GM12865 (cell line): ENCODE measurements around the gene CNGB1.

Experiments
- DNase-seq: peaks from one replicate; pipeline ENCODE4 v3.0.0; 2010; ENCODE audit warnings: low read depth
- H3K4me3 ChIP-seq: 2 replicates; pipeline ENCODE4 v1.5.1; 2011; ENCODE audit warnings: mild to moderate bottlenecking, low read depth, low read length, control low read depth
- TF ChIP-seq, protein P1 (sequence below): IDR thresholded peaks from 2 replicates; pipeline ENCODE4 v1.5.1; 2011; ENCODE audit warnings: low read length, control low read depth, low read depth, inconsistent platforms; ENCODE audit not compliant: insufficient read depth; ENCODE audit errors: missing control alignments

Gene CNGB1

DNA sequence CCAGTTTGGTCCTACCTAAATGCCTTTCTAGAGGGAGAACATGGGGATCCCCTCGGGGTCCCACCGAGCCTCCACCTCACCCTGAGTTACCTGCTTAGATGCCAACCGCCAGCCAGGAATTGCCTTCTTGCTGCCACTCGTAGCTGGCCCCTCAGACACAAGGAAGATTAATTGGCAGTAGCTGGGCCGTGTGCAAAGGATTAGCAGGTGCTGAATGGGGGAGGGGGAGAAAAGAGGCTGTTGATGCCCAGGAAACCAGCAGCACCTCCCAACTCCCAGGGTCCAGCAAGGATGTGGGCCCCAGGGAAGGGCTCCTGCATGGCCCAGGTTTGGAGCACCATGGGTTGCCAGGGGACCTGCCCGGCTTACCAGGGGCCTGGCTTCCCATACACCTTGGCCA lies at the start of gene CNGB1:
Gene CNGB1, minus strand, starts transcription at position 159 of the 400 bp plus-strand sequence. CDS start 3,842 bp downstream, outside the sequence.
- DNase-seq: no peak
- TF ChIP-seq, protein P1, sequence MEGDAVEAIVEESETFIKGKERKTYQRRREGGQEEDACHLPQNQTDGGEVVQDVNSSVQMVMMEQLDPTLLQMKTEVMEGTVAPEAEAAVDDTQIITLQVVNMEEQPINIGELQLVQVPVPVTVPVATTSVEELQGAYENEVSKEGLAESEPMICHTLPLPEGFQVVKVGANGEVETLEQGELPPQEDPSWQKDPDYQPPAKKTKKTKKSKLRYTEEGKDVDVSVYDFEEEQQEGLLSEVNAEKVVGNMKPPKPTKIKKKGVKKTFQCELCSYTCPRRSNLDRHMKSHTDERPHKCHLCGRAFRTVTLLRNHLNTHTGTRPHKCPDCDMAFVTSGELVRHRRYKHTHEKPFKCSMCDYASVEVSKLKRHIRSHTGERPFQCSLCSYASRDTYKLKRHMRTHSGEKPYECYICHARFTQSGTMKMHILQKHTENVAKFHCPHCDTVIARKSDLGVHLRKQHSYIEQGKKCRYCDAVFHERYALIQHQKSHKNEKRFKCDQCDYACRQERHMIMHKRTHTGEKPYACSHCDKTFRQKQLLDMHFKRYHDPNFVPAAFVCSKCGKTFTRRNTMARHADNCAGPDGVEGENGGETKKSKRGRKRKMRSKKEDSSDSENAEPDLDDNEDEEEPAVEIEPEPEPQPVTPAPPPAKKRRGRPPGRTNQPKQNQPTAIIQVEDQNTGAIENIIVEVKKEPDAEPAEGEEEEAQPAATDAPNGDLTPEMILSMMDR: no peak
- no peak within 1 kb of the TSS for H3K4me3 ChIP-seq

DNA sequence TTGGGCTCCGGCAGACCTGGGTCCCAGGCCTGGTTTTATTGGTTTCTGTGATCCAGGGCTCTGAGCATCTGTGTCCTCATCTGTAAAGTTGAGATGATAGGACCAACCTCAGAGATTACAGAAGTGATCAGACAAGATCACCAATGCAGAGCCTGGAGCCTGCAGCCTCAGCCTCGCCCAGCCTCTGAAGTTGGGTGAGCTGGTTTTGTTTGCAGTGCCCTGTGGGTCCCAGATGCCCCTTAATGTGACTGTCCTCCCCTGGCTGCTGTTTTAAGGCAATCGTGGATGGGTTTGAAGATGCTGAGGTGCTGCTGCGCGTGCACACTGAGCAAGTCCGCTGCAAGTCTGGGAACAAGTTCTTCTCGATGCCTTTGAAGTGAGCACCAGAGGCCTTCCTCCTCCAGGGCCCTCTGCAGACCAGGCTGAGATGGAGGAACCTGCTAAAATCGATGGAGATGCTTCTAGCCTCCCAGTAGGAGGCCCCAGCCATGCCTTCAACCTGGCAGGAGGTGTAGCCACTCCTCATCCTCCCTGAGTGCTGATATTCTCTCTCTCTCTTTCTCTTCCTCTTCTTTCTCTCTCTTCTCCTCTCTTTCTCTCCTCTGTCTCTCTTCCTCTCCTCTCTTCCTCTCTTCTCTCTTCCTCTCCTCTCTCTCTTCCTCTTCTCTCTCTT lies 49.1 kb upstream of the CNGB1 start:
- TF ChIP-seq, protein P1: no peak
- no peak overlapping the region for H3K4me3 ChIP-seq
- no peak for DNase-seq

DNA sequence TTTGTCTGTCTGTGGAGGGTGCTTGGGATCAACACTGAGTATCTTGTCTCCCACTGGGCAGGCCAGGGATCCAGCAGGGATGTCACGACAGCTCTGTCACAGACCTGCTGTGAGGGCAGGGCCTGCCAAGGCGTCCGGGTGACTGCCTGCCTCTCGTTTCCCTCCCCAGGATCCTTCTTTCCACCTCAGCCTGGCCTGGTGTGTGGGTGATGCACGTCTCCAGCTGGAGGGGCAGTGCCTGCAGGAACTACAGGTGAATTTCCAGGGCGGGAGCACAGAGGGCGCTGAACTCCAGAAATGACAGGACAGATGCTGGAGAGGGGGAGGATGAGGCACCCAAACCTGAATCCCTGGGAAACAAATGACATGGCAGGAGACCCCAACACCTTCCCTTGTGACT lies 47.9 kb upstream of the CNGB1 start:
- no peak overlapping the region for H3K4me3 ChIP-seq
- TF ChIP-seq, protein P1: no peak
- no peak for DNase-seq

DNA sequence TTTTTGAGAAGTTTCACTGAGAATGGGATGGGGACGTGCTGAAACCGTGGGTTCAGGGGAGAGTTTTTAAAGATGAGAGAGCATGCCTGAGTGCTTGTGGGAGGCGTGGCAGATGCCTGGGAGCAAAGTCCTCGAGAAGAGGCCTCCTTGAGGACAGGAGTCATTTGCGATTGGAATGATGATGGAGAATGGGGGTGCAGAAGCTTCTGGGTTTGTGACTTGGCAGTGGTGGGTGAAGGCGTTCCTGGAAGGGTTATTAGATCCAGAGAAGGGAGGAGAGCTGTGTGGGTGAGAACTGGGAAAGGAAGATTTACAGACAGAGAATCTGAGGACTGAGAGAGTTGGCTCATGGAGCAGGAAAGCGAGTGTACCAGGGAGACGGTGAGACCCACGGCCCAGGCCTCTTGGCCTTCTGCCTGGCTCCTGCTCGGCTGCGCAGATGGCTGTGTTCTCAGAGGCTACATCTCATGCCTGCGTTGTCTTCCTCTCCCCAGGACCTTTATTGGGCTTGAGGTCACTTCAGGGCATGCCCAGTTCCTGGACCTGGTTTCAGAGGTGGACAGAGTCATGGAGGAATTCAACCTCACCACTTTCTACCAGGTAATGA lies 46.0 kb upstream of the CNGB1 start:
- H3K4me3 ChIP-seq: no peak overlapping the region
- DNase-seq: no peak
- TF ChIP-seq, protein P1: no peak

DNA sequence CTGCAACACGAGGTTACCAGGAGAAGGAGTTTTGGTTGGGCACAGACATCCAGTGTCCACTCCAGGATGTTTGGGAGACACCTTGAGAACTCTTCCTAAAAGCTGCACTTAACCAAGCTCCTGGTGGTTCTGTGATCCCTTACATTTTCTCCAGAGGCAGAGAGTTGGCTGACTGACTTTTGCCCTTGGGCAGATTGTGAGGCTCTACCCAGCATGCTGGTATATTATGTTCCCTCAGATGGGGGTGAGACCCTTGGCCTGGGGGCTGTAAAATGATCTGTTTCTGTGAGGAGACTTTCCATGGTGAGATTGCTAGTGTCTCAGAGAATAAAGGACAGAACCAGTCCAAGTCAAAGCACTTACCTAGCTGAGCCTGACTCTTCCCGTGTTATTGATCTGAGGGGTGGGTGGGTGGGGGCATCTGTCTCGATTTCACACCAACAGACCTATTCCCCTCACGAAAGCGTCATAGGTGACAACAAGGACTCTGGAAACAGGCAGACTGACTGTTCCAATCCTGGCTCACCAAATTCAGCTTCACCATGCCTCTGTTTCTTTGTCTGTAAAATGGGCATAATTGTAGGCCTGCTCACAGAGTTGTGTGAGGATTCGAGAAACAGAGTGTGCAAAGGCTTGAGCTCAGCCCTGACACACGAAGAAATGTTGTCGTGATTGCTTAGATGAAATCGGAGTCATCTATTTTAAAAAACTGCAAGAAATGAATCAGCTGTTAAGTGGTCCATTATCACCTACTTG lies 42.5 kb upstream of the CNGB1 start:
- no peak for DNase-seq
- TF ChIP-seq, protein P1: no peak
- no peak overlapping the region for H3K4me3 ChIP-seq

DNA sequence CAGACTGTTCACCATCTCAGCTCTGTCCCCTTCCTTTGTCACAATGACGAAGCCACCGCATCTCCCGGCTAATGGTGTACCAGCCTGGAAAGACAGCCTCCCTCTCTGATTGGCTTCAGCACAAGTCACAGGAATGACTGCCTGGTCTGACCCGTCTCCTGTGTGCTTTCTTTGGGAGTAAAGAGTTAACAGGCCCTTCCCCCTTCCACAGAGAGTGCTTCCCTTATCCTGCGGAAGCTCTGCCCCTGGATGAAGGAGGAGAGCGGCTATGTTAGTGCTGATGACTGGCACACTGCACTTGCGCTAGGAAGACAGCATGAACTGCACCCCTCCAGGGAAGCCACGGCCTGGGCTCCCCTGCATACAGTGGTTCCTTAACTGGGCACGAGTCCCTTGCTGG lies 41.6 kb upstream of the CNGB1 start:
- TF ChIP-seq, protein P1: no peak
- no peak overlapping the region for H3K4me3 ChIP-seq
- no peak for DNase-seq
